GM18507 (cell line): Measurements from ENCODE around the gene WNT2.

ENCODE experiments used
- DNase-seq: peaks from one replicate; pipeline ENCODE4 v3.0.0; 2011; ENCODE audit warnings: low read depth; ENCODE audit not compliant: insufficient read length; ENCODE audit errors: extremely low spot score
- FAIRE-seq: peaks from 2 replicates; lab custom pipeline; 2011; peaks lifted over from hg19 to GRCh38; lab: Jason Lieb, UNC

Gene WNT2

DNA sequence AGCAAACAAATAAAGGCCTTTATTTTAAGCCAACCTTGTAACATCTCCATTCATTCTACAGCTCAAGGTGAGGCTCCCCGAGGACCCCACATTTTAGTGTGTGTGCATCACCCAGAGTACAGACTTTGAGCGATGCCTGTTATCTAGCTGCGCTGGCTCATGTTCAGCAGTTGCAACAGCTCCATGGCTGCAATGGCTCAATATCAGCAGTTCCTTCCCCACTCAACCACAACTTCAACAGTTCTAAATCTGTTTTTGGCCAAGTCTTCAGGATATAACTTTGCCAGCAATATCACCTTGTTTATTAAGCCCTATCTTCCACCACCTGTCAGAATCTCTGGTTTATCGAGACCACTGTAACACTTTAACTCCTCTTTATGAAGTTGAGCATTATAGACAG lies 95.8 kb downstream of the WNT2 start:
- FAIRE-seq = no peak
- DNase-seq = no peak

DNA sequence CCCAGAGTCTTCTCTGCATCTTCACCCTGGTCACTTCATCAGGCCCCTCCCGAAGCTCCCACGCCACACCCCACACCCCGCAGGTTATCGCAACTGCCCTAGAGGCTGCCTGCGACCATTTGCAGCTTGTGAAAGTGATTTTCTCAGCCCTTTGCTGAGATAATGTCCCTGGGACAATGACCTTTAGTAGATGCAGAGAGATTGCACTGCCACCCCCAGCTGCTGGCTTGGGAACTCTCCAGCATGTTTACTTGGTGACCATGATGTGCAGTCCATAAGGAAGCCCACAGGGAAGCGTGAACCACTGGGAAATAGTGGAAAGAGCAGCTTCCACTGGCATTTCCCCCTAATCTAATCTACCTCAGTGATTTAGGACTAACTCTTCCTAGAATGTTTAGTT lies 97.3 kb downstream of the WNT2 start:
- DNase-seq (no peak), FAIRE-seq (no peak)
